Peyer's patch (tissue), 4 donors: ENCODE data around the gene MAST1. TPM values are rescaled to one million over a fixed set of nuclear protein-coding genes. Genes with fewer than 3 reads are reported as not detected.

ENCODE experiments used
- DNase-seq, 3 donors: peaks; one replicate each; pipeline ENCODE4 v3.0.0-alpha.2; 2017 to 2019
- H3K27ac ChIP-seq, 4 donors: fragments of 200-600 bp; sonication (generic); one replicate each; pipeline ENCODE4 v1.5.1; 2016 to 2019
- H3K27me3 ChIP-seq, 2 donors: fragments of 200-600 bp; sonication (generic); one replicate each; pipeline ENCODE4 v1.5.1; 2019
- H3K36me3 ChIP-seq, 3 donors: fragments of 200-600 bp; sonication (generic); one replicate each; pipeline ENCODE4 v1.5.1; 2016 to 2019
- H3K4me1 ChIP-seq, 4 donors: fragments of 200-600 bp; sonication (generic); one replicate each; pipeline ENCODE4 v1.5.1; 2016 to 2019
- H3K4me3 ChIP-seq, 4 donors: fragments of 200-600 bp; sonication (generic); 1 replicate in 3 of 4; 2 replicates in 1 of 4; pipeline ENCODE4 v1.5.1; 2016 to 2019; ENCODE audit warnings: mild to moderate bottlenecking in 1 of 4
- H3K9me3 ChIP-seq, 4 donors: fragments of 200-600 bp; sonication (generic); one replicate each; pipeline ENCODE4 v1.5.1; 2016 to 2019; ENCODE audit warnings: mild to moderate bottlenecking in 1 of 4
- POLR2A ChIP-seq, 2 donors: fragments of 450-650 bp; IDR thresholded peaks; one replicate each; pipeline ENCODE4 v1.5.1; 2017; ENCODE audit warnings: antibody characterized with exemption in 2 of 2, mild to moderate bottlenecking in 2 of 2, moderate library complexity in 2 of 2
- small RNA-seq, 2 donors: library from RNA; depleted of rRNA; stranded (forward); fragments of <200 nt; gene quantifications; one replicate each; pipeline ENCODE3, GENCODE V24; 2016
- total RNA-seq, 4 donors: library from RNA; depleted of rRNA; stranded (reverse); fragments of >200 nt; gene quantifications; one replicate each; pipeline ENCODE4 v1.1.0, GENCODE V29; 2016
- TF ChIP-seq, protein P1 (sequence below), 6 experiments: fragments of 450-650 bp in 4 of 6; fragments of 200-600 bp in 2 of 6; sonication (generic) in 1 of 6; IDR thresholded peaks; one replicate each; pipeline ENCODE4 v1.5.1; 2017 to 2019; ENCODE audit warnings: antibody characterized with exemption in 6 of 6, mild to moderate bottlenecking in 3 of 6, moderate library complexity in 1 of 6

Gene MAST1
- total RNA-seq, 4 donors from 2014 or later: 0.27 TPM; not detected in 3

GRCh38 chr19:12921047-12921446 is 82.7 kb downstream of the MAST1 start:
- H3K27ac ChIP-seq: no peak overlapping the region
- H3K36me3 ChIP-seq: peaks cover 0 to 40% (median 0%) of the 10 kb centered on the region in 3 donors
- H3K9me3 ChIP-seq: no peaks in the 10 kb centered on the region
- H3K27me3 ChIP-seq: no peaks in the 10 kb centered on the region
- TF ChIP-seq POLR2A (IDR thresholded peaks at IDR 0.05): no peak
- TF ChIP-seq, protein P1, sequence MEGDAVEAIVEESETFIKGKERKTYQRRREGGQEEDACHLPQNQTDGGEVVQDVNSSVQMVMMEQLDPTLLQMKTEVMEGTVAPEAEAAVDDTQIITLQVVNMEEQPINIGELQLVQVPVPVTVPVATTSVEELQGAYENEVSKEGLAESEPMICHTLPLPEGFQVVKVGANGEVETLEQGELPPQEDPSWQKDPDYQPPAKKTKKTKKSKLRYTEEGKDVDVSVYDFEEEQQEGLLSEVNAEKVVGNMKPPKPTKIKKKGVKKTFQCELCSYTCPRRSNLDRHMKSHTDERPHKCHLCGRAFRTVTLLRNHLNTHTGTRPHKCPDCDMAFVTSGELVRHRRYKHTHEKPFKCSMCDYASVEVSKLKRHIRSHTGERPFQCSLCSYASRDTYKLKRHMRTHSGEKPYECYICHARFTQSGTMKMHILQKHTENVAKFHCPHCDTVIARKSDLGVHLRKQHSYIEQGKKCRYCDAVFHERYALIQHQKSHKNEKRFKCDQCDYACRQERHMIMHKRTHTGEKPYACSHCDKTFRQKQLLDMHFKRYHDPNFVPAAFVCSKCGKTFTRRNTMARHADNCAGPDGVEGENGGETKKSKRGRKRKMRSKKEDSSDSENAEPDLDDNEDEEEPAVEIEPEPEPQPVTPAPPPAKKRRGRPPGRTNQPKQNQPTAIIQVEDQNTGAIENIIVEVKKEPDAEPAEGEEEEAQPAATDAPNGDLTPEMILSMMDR (IDR thresholded peaks at IDR 0.05): no peak
- peaks cover 0 to 14% (median 0%) of the 10 kb centered on the region in 4 donors for H3K4me1 ChIP-seq
- H3K4me3 ChIP-seq: no peak overlapping the region
- DNase-seq: no peak

DNA sequence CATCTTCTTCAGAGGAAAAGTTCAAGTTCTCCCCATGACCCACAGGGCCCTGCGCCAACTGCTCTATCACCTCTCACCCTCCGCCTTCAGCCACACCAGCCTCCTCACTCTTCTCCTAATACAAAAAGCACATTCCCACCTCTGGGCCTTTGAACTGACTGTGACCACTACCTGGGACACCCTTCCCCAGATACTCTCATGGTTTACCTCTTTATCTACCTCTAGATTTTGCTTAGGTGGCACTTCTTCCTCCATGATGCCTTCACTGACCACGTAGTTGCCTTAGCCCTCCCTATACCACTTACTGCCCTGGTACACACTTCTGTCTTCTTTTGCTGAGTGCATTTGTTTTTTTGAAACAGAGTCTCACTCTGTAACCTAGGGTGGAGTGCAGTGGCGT is 84.6 kb downstream of the MAST1 start:
- Histone ChIP-seq H3K27me3 (no peaks in the 10 kb centered on the region), H3K27ac (no peak overlapping the region), H3K9me3 (no peaks in the 10 kb centered on the region), H3K36me3 (peaks cover 0 to 57% (median 0%) of the 10 kb centered on the region in 3 donors), H3K4me3 (no peak overlapping the region), H3K4me1 (peaks cover 0 to 14% (median 0%) of the 10 kb centered on the region in 4 donors)
- no peak for DNase-seq
- TF ChIP-seq POLR2A (IDR thresholded peaks at IDR 0.05): no peak
- TF ChIP-seq, protein P1 (IDR thresholded peaks at IDR 0.05): no peak

Small RNA genes lying within 50 kb of the gene (small RNA-seq; reads per million reads assigned to genes)
- gene MIR5695 (0 to 0.29 reads per million in 2 donors), gene MIR6794 (0 reads per million in 2 donors)

Other genes starting within 250 kb of the MAST1 start
- gene ZNF490, start 227.7 kb upstream of the MAST1 start, total RNA-seq: 1 to 10 TPM; 4.1 to 8.4 (median 4.7) TPM
- 10 to 100 TPM; 17.2 to 34.6 (median 29.3) TPM for gene ZNF791, start 227.6 kb upstream of the MAST1 start, total RNA-seq
- 10 to 100 TPM; 51.9 to 84.2 (median 68.0) TPM for gene MAN2B1, start 171.8 kb upstream of the MAST1 start, total RNA-seq
- gene WDR83, start 171.7 kb upstream of the MAST1 start, total RNA-seq: 10 to 100 TPM in 2 of 4 donors, 1 to 10 TPM in 2; 2.8 to 14.0 (median 9.5) TPM
- 100 to 1,000 TPM in 3 of 4 donors, 10 to 100 TPM in 1; 76.4 to 215 (median 150) TPM for gene DHPS, start 156.6 kb upstream of the MAST1 start, total RNA-seq
- not detected for gene GNG14, start 150.5 kb upstream of the MAST1 start, total RNA-seq
- 1 to 10 TPM in 3 of 4 donors, not detected in 1; 6.3 to 9.9 (median 7.0) TPM for gene FBXW9, start 141.9 kb upstream of the MAST1 start, total RNA-seq
- gene TNPO2, start 114.6 kb upstream of the MAST1 start, total RNA-seq: 100 to 1,000 TPM in 3 of 4 donors, 10 to 100 TPM in 1; 39.1 to 131 (median 103) TPM
- 100 to 1,000 TPM; 134 to 297 (median 185) TPM for gene TRIR, start 103.8 kb upstream of the MAST1 start, total RNA-seq
- 10 to 100 TPM; 23.1 to 31.9 (median 30.5) TPM for gene GET3, start 101.0 kb upstream of the MAST1 start, total RNA-seq
- 10 to 100 TPM in 3 of 4 donors, not detected in 1; 20.5 to 82.0 (median 40.6) TPM for gene BEST2, start 86.7 kb upstream of the MAST1 start, total RNA-seq
- gene HOOK2, start 63.0 kb upstream of the MAST1 start, total RNA-seq: 100 to 1,000 TPM; 193 to 379 (median 285) TPM
- 100 to 1,000 TPM; 111 to 324 (median 152) TPM for gene JUNB, start 47.0 kb upstream of the MAST1 start, total RNA-seq
- 100 to 1,000 TPM; 150 to 461 (median 375) TPM for gene PRDX2, start 36.7 kb upstream of the MAST1 start, total RNA-seq
- not detected for gene THSD8, start 36.4 kb upstream of the MAST1 start, total RNA-seq
- 10 to 100 TPM in 2 of 4 donors, 1 to 10 TPM in 2; 5.9 to 24.8 (median 9.4) TPM for gene RNASEH2A, start 31.9 kb upstream of the MAST1 start, total RNA-seq
- not detected for gene RTBDN, start 3.9 kb upstream of the MAST1 start, total RNA-seq
- gene DNASE2, start 42.9 kb downstream of the MAST1 start, total RNA-seq: 10 to 100 TPM in 1 of 4 donors, 1 to 10 TPM in 3; 8.9 to 16.5 (median 9.4) TPM
- not detected for gene KLF1, start 48.7 kb downstream of the MAST1 start, total RNA-seq
- gene GCDH, start 52.6 kb downstream of the MAST1 start, total RNA-seq: 10 to 100 TPM; 25.2 to 44.4 (median 32.4) TPM
- gene SYCE2, start 80.8 kb downstream of the MAST1 start, total RNA-seq: not detected
- gene FARSA, start 95.2 kb downstream of the MAST1 start, total RNA-seq: 10 to 100 TPM; 35.4 to 54.5 (median 48.3) TPM
- 100 to 1,000 TPM; 253 to 369 (median 359) TPM for gene CALR, start 100.1 kb downstream of the MAST1 start, total RNA-seq
- 10 to 100 TPM; 54.1 to 86.5 (median 75.3) TPM for gene RAD23A, start 107.3 kb downstream of the MAST1 start, total RNA-seq
- 10 to 100 TPM; 12.5 to 43.7 (median 15.6) TPM for gene GADD45GIP1, start 118.7 kb downstream of the MAST1 start, total RNA-seq
- 1 to 10 TPM in 1 of 4 donors, not detected in 3; 2.1 TPM for gene DAND5, start 131.1 kb downstream of the MAST1 start, total RNA-seq
- gene NFIX, start 157.0 kb downstream of the MAST1 start, total RNA-seq: 10 to 100 TPM; 13.5 to 56.9 (median 40.0) TPM